Heart left ventricle (tissue), 13 donors: ENCODE data around the gene RTP2.

Experiments used
- CTCF ChIP-seq, 12 donors: fragments of 200-600 bp; sonication (generic) in 4 of 12; IDR thresholded peaks; one replicate each; pipeline versions ENCODE4 v1.5.0 to v1.8.0; 2018 to 2022; ENCODE audit warnings: antibody characterized with exemption in 12 of 12, mild to moderate bottlenecking in 5 of 12
- POLR2A ChIP-seq, 2 donors: fragments of 450-650 bp; IDR thresholded peaks; one replicate each; pipeline ENCODE4 v1.6.1; 2017; ENCODE audit warnings: antibody characterized with exemption in 2 of 2, mild to moderate bottlenecking in 2 of 2, moderate library complexity in 2 of 2
- donor health status: ischemic (EF 13 %, LVEDD 7.1; RV severe dilation, severe dysfunction).
- donor health status: DM: no; HTN: yes; CAD: no.
- donor health status: DM: no; HTN: no; CAD: no.
- donor health status: ischemic (EF 25% LVEDD 6.9; RV normal size, moderate dysfunction).
- donor health status: ischemic (EF 25% LVEDD 5.7; RV mildly dilated, moderate dysfunction).
- donor health status: ischemic (EF 35%, LVEDD 5.7; RV mildly dilated, moderate dysfunction).
- donor health status: nonischemic (EF 11% LVEDD 7.7; RV severe dilation, severe dysfunction).
- donor health status: DM: yes; HTN: yes; CAD: no.
- donor health status: PGD.
- donor health status: ischemic (EF 29% LVEDD 5.4; RV normal size, mild dysfunction).
- donor health status: nonischemic (EF 23%, LVEDD 6.1; RV moderate dilation, normal function).

GRCh38 chr3:187728248-187728647, 25.9 kb upstream of the RTP2 start:
- TF ChIP-seq CTCF (IDR thresholded peaks at IDR 0.05) (no peak), POLR2A (IDR thresholded peaks at IDR 0.05) (no peak)
